HG03571 (cell line): ENCODE results near the gene GULP1.
"Not testable (repeated sequence)": the region's sequence is repeated elsewhere in the genome, so short reads cannot be mapped to it uniquely, and the experiment has no call there.

ENCODE experiments used
- ATAC-seq: cut with Tn5 transposase; IDR thresholded peaks from one replicate; pipeline ENCODE4 v1.9.1; 2021; ENCODE audit not compliant: unreplicated experiment

Gene GULP1

GRCh38 chr2:188292348-188293239 is 920 bp downstream of the GULP1 start:
- ATAC-seq, result no peak

GRCh38 chr2:188293601-188294351 is 2.1 kb downstream of the GULP1 start:
- ATAC-seq, result no peak

GRCh38 chr2:188294352-188294926 is 2.8 kb downstream of the GULP1 start:
- ATAC-seq, result no peak

GRCh38 chr2:188295067-188295685 is 3.5 kb downstream of the GULP1 start:
- no peak for ATAC-seq

- ATAC-seq, result no peak
Observed at GRCh38 chr2:188297978-188298377, 6.3 kb downstream of the GULP1 start.

GRCh38 chr2:188298937-188299371 is 7.3 kb downstream of the GULP1 start:
- ATAC-seq, result not testable (repeated sequence)

- ATAC-seq, result no peak
Observed at GRCh38 chr2:188303363-188304031, 11.8 kb downstream of the GULP1 start.

- ATAC-seq, result no peak
Observed at GRCh38 chr2:188305271-188305670, 13.6 kb downstream of the GULP1 start.

- no peak for ATAC-seq
Observed at GRCh38 chr2:188306271-188306670, 14.6 kb downstream of the GULP1 start.

GRCh38 chr2:188307850-188308283 is 16.2 kb downstream of the GULP1 start:
- no peak for ATAC-seq

- ATAC-seq, result no peak
Observed at GRCh38 chr2:188308483-188308882, 16.8 kb downstream of the GULP1 start.

- ATAC-seq, result no peak
Observed at GRCh38 chr2:188309364-188309763, 17.7 kb downstream of the GULP1 start.

GRCh38 chr2:188314314-188315054 is 22.8 kb downstream of the GULP1 start:
- no peak for ATAC-seq

GRCh38 chr2:188315750-188316149 is 24.1 kb downstream of the GULP1 start:
- no peak for ATAC-seq

- ATAC-seq, result no peak
Observed at GRCh38 chr2:188316342-188316741, 24.7 kb downstream of the GULP1 start.

GRCh38 chr2:188316791-188317423 is 25.2 kb downstream of the GULP1 start:
- no peak for ATAC-seq

- ATAC-seq, result no peak
Observed at GRCh38 chr2:188318161-188318749, 26.6 kb downstream of the GULP1 start.

GRCh38 chr2:188319838-188320237 is 28.2 kb downstream of the GULP1 start:
- no peak for ATAC-seq

GRCh38 chr2:188320861-188321260 is 29.2 kb downstream of the GULP1 start:
- ATAC-seq, result no peak
